Activated CD4-positive, alpha-beta T cell treated with anti-CD3 and anti-CD28 coated beads for 48 hours (primary cell): ENCODE results near the gene AKTIP.
A peak's percentile ranks its signal among the peaks of the same experiment; 100 is the strongest.
"Not testable (repeated sequence)": the region's sequence is repeated elsewhere in the genome, so short reads cannot be mapped to it uniquely, and the experiment has no call there.

Experiments used
- DNase-seq: peaks from one replicate; pipeline ENCODE4 v3.0.0-alpha.2; 2020

Gene AKTIP

DNA sequence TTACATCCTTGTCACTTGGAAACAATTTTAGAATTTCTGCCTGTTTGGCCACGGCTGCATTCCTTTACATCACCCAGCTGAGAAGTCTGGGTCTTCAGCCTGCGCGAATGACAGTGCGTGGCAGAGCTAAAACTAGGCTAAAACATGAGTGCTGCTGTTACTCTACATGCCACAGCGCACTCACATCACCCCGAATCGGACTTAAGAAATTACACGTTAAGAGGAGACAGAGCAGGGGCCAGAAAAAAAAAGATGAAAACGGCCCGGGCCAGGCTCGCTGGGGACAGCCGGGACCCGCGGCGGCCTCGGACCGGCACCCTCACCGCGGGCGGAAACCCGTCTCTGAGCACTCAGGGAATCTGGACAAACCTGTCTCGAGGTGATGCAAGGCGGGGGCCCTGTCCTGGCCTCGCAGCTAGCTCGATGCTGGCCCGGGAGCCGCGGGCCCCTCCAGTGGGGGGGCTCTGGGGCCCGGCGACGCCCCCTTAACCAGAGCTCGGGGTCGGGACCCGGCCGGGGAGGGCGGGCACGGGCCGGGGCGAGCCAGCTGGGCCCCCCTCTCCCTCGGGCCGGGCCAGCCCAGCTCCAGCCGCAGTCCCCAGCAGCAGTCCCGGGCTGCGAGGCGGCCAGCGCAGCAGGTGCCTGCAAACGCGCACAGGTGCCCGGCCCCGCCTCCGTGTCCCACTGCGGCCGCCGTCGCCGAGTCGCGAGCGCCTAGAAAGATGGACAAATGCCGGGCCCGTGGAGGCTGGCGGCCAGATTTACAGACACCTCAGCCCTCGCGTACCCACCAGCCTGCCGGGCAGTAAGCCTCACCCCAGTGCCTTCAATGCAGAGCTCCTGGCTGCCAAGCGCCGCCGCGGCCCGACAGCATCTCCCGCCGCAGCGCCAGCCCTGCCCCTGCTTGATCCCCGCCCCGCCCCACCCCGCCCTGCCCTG, at the start of gene AKTIP:
Gene AKTIP (minus strand): TSS at position 879 of the 939 bp plus-strand sequence. CDS start 2,950 bp downstream, outside the sequence.
- DNase-seq = peak; percentile 79

DNA sequence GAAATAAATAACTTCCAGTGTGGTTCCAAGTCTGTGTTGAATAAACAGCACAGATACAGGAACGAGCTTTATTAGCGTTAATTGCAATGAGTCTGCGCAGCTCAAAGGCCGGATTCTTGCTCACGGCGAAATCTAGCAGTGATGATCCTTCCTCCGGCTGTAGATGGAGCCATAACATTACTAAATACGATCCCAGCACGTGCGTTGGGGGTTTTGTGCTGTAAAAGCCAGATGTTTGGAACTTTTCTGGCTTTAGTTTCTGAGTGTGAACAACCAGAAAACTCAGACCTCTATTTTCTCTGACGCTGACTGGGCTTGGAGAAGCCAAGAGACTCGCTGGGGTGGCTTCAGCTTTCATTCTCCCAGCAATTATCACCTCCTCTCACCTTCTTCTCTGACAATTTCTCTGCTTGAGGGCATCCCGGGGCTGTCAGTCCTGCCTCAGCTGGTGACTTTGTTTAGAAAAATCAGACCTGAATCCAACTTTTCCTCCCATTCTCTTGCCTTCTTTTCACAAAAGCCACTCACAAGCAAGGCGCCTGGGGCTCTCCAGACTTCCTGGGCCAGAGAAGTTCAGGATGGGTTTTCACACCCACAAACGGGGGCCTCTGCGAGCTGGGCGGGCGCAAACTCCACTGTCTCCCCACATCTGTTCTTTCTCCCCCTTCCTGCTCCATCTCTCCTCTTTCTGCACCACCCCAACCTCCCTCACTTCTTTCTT, 47.1 kb upstream of the AKTIP start:
- peak; percentile 65 for DNase-seq

DNA sequence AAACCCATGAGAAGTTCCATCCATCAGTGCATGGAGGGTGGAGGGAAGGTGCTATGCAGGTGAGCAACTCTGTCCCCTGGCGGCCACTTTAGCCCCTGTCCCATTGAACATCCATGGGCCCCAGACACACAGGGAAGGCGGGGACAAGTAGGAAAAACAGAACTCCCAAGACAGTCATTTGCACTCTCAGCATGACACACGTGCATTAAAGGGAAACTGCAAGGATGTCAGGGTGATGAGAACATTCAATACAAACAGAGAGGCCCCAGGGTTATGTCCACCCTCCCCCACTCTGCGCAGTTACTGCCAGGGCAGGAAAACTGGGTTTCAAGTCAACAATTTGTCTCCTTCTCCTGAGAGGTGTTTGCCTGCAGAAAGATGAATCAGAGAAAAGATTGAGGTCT, 44.0 kb upstream of the AKTIP start:
- no peak for DNase-seq

DNA sequence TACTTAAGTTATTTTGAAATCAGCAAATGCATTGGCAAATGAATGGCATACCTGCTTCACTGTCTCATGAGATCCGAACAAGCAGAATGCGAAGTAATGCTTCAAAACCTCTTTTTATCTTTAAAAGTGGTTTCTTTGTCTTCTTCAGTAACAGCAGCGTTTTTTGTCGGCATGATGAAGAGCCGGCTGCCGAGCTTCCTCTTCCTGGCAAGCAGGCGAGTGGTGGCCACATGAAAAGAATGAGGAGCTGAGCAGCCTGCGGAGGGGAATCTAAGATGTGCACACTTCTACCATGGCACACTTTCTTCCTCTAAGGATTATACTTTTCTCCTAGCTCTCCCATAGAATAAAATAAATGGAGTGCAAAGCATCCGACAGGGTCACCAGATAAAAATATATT, 42.4 kb upstream of the AKTIP start:
- peak; percentile 40 for DNase-seq

DNA sequence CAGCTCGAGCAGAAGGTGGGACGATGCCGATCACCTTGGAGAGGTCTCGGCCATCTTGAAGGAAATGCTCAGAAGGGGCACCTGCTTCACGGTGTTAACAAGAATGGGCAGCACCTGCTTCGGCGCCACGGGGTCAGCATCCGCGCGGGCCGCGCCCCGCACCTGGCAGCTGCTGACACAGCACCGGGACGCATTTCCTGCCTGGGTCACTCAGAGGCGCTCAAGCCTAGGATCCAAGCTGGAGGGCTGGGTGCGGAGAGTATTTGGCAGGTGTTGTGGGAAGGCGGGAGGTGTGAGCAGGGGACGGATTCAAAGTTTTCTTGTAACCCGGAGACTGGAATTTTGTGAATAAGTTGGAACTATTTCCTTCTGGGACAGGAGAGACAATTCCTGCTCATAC, 39.3 kb upstream of the AKTIP start:
- DNase-seq = no peak

DNA sequence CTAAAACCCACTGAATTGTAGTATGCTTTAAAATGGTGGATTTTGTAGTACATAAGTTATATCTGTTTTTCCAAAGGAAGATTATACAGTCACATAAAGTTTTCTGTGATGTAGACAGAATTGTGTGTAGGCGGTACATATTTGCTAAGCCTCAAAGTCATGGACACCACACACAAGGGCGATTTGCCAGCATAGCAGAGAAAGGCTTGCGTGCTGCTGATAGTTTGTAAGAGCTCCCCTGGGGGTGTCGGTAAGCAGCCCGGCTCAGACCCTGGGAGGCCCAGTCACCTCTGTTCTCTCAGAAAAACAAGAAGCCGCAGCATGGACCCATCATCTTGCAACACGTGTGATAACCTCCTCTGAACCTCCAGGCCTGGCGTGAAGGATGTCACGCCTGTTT, 38.3 kb upstream of the AKTIP start:
- no peak for DNase-seq

DNA sequence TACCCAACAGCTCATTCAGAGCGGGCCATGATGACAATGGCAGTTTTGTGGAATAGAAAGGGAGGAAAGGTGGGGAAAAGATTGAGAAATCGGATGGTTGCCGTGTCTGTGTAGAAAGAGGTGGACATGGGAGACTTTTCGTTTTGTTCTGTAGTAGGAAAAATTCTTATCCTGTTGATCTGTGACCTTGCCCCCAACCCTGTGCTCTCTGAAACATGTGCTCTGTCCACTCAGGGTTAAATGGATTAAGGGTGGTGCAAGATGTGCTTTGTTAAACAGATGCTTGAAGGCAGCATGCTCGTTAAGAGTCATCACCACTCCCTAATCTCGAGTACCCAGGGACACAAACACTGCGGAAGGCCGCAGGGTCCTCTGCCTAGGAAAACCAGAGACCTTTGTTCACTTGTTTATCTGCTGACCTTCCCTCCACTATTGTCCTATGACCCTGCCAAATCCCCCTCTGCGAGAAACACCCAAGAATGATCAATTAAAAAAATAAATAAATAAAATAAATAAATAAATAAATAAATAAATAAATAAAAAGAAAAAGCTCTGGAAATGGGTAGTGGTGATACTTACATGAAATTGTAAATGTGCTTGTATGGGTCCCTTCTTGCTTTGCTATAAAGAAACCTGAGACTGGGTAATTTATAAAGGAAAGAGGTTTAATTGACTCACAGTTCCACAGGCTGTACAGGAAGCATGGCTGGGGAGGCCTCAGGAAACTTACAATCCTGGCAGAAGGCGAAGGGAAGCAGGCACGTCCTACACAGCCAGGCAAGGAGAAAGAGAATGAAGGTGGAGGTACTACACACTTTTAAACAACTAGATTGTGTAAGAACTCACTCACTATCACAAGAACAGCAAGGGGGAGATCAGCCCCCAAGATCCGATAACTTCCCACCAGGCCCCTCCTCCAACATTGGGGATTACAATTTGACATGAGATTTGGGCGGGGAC, 37.0 kb upstream of the AKTIP start:
- not testable (repeated sequence) for DNase-seq

DNA sequence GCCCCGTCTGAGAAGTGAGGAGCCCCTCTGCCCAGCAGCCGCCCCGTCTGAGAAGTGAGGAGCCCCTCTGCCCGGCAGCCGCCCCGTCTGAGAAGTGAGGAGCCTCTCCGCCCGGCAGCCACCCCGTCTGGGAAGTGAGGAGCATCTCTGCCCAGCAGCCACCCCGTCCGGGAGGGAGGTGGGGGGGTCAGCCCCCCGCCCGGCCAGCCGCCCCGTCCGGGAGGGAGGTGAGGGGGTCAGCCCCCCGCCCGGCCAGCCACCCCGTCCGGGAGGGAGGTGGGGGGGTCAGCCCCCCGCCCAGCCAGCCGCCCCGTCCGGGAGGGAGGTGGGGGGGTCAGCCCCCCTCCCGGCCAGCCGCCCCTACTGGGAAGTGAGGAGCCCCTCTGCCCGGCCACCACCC, 36.3 kb upstream of the AKTIP start:
- not testable (repeated sequence) for DNase-seq

DNA sequence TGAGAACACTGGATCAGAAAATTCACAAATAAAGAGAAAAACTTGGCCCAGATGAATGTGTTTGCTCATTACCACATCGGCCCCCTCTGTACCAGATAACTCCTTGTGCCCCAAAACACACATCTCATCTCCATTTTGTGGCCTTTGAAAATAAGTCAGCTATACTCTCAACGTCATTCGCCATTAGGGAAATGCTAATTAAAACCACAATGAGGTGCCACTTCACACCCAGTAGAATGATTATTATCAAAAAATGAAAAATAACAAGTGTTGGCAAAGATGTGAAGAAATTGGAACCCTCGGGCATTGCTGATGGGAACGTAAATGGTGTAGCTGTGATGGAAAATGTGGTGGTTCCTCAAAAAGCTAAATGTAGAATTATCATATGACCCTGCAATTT, 34.6 kb upstream of the AKTIP start:
- no peak for DNase-seq

DNA sequence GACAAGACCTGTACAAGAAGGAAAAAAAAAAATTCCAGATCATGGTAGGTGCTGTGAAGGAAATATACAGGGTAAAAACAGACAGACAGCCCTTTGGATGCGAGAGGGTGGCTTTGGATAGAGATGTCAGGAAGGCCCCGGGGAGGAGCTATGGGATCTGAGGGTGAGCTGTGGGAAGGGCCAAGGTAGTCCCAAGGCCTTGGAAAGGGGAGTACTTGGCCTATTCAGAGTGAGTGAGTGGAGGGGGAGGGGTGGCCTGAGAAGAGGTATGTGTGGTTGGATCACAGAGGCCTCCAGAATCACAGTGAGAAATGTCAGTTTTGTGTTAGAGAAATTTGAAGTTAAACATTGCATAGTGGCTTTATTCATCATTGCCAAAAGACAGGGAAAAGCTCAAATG, 31.2 kb upstream of the AKTIP start:
- no peak for DNase-seq

DNA sequence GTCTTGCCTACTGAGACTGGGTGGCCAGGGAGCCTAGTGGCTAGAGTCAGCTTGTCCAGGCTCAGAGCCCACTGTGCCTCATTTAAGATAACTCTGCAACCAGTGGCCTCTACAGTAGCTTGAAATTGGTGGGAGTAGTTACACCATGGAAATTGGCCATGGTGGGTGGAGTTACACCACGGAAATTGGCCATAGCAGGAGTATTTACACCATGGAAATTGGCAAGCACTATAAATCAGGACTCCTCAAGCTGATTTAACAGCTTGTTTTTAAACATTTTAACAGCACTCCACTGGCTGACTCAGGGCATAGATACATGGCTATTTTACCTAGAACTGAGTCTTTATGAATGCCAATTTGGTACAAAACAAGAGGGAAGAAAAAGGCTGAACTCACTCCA, 27.7 kb upstream of the AKTIP start:
- no peak for DNase-seq

DNA sequence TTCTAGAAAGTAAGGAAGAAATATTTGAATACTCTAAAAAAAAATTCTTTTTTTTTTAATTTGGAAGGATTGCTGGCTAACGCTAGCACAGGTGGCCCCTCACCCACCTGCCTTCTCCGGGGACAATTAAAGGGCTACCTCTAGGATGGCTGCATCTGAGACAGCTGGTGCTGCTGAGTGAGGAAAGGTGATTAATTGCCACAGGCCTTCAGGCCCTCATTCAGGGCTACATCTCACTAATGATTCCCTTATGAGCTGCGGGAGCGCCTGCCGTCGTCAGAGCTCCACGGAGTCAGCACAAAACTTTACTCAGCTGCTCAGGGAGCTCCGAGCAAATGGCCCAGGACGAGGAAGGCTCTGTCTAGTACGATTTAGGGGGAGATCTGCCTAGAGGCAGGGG, 27.0 kb upstream of the AKTIP start:
- DNase-seq = no peak

DNA sequence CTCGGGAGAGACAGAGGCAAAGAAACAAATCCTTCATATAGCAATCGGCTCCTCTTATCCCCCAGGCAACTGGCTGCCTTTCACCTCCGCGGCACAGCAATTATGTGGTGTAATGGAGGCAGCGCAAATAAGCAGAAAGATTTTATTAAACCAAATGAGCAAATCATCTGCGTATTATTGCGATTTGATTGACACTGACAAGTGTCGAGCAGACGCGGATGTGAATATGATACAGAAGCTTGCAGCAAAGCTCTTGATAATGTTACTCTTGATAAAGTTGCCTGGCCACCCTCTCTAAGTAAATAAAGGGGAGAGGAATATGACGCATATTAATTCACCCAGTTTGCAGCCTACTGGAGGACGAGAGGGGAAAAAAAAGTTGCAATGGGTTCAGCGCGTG, 26.5 kb upstream of the AKTIP start:
- no peak for DNase-seq

DNA sequence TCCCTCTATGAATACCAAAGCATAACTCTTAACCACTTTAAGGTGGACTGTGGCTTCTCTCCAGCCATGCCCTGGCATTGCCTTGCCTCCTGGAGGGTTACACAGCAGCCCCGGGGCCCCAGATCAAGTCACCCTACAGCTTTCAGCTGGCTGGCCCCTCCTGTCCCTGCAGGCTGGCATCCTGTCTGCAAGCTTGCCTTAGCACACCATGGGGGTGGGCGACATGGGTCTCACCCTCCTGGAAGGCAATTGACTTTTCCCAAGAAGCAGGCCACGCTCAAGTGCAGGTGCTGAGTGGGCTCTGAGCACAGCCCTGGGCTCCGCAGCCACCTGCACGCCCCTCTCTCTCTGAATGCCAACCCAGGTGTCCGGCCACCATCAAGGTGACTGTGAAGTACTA, 25.8 kb upstream of the AKTIP start:
- DNase-seq = no peak

DNA sequence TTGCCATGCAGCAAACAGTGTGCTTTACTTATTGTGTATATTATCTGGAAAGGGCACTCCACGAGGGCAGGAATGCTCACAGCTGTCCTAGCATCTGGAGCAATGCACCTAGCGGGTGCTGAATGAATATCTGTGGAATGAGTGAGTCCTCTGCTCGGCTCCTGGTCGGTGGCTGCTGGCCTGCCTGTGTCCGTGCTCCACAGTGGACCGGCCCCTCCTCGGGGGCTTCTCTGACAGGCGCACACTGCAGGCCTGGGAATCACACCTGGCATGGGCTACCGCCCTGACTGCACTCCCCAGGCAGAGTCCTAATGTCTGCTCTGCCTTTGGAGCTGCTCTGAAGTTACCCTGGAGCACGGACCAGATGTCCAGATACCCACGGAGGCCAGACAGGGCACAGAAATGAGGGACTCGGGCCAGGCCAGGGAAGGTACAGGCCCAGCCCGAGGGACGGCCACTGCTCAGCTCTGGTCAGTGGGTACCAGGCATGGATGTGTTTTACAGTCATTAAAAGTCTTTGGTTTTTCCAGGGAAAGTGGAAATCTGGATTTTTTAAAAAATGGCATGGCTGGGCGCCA, 21.1 kb upstream of the AKTIP start:
- no peak for DNase-seq

DNA sequence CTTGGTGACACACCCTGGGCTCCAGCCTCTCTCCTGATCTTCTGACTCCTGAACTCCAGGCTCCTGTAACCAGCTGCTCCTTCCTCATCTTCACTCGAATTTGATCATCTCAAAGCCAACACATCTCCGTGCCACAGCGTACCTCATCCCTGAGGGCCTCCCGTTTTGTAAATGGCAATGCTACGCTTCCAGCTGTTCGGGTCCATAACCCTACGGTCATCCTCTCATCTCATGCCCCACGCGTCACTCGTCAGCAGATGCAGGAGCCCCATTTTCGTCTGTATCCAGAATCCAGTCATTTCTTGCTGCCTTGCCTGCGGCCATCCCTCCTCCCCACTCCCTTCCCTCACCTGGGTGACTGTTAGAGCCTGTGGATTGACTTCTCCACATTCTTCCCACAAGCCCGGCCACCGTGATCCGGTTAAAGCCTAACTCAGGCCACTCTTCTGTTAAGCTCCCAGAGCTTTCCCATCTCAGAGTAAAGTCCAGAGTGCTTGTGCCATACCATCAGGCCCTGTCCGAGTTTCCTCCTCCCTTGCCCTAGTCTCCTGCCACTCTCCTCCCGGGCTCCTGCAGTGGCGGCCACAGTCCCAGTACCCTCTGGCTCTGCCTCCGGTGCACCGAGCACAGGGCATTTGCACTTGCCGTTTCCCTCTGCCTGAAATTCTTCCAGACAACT, 20.3 kb upstream of the AKTIP start:
- DNase-seq = no peak

DNA sequence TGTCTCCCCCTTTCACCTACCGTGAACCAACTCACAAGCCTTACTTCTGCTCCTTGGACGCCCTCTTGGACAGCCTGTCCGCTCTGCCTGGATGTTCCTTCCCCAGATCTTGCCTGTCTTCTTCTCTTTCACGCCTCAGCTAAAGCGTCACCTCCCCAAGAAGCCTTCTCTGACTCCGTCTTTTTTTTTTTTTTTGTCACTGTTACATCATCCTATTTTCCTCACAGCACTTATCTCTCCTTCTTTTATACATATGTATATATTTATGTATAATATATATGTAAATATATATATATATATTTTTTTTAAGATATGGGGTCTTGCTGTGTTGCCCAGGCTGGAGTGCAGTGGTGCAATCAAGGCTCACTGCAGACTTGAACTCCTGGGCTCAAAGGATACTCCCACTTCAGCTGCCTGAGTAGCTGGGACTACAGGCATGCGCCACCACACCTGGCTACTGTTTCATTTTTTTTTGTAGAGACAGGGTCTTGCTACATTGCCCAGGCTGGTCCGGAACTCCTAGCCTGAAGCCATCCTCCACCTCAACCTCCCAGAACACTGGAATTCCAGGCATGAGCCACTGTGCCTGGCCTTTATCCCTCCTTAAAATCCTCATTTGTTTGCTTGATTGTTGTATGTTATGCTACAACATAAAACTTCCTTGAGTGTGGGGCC, 16.5 kb upstream of the AKTIP start:
- DNase-seq = no peak

DNA sequence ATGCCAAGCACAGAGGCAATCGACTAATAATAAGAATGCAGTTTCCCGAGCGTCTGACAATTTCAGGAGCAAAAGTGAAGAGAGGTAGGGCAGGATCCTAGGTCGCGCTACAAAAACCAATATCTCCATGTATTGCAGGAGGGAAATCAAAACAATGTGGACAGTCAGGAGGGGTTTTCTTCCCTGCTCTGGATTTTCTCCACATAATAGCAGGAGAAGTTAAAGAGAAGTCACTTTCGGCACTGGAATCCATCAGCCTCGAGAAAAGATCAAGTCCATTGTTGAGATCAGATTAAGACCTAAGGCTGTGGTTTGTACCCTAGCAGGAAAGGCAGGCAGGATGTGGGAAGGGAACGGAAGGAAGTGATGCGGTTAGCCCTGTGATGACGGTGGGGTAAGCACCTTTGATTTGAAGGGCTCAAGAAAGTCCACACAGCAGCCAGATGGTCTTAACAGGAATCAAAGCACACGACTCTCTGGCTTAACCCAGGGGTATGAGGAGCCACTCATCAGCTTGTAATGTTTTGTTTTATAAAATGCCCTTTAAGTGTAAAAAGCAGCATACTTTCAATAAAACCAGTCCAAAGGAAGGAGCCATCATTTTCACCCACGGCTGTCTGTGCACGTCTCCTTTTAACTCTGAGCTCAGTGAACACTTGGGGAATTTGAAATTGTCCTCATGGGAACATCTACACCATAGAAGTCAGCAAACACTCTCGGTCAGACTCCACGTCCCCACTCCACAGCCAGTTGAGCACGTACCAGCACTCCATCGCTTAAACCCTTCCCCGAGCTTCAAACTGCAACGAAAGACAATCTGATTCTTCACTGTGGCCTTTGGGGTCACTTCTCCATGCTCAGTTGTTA, 15.8 kb upstream of the AKTIP start:
- peak; percentile 80 for DNase-seq

DNA sequence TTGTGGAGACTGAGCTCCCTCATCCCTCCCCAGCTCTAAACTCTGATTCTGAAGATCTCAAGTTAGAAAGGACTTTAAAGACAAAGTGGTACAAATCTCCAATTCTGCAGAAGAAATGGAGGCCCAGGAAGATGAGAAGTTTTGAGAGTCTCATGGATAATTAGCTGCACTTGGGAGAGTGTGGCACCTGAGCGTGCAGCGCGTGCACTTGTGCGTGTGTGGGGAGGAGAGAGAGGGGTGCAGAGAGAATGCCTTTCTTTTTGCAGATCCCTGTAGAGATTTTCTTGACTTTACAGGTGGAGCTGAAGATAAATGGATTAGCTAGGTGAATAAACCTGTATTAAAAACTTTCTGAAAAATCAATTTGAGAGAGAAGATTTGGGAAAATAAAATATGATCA, 14.8 kb upstream of the AKTIP start:
- no peak for DNase-seq

DNA sequence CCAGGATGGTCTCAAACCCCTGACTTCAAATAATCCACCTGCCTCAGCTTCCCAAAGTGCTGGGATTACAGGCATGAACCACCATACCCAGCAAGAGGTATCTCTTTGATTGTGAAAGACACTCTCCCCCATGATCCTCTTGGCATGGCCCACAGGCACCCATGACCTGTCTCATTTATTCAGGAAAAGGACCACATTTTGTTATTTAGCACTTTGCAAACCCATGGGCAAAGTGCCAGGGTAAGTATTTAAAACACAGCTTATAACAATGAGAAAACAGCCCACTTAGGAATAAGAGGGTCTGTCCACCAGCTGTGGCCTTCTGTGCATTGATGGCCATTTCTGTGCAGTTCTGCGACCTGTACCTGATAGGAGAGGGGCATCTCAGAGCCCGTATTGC, 12.8 kb upstream of the AKTIP start:
- DNase-seq = no peak
